Smooth muscle cell (in vitro differentiated cells): ENCODE results near the gene PLBD1. TPM values are rescaled to one million over a fixed set of nuclear protein-coding genes. Genes with fewer than 3 reads are reported as not detected.

Experiments
- DNase-seq: peaks from one replicate; lab custom pipeline; 2025; ENCODE audit not compliant: unreplicated experiment; lab: John Stamatoyannopoulos, UW
- H2AFZ ChIP-seq: fragments of 200-600 bp; sonication (generic); 2 replicates; pipeline ENCODE4 v1.6.0; 2016; ENCODE audit warnings: antibody characterized with exemption, low read depth, mild to moderate bottlenecking
- H3F3A ChIP-seq: fragments of 200-600 bp; sonication (generic); 2 replicates; pipeline ENCODE4 v1.6.0; 2017; ENCODE audit warnings: antibody characterized with exemption, low read depth
- H3K27ac ChIP-seq: fragments of 200-600 bp; sonication (generic); 2 replicates; pipeline ENCODE4 v1.5.1; 2016; ENCODE audit warnings: low read depth, mild to moderate bottlenecking
- H3K27me3 ChIP-seq: fragments of 200-600 bp; sonication (generic); 2 replicates; pipeline ENCODE4 v1.6.1; 2016; ENCODE audit warnings: low read depth, mild to moderate bottlenecking
- H3K36me3 ChIP-seq: fragments of 200-600 bp; sonication (generic); 2 replicates; pipeline ENCODE4 v1.5.1; 2016; ENCODE audit warnings: low read depth
- H3K4me1 ChIP-seq: fragments of 200-600 bp; sonication (generic); 2 replicates; pipeline ENCODE4 v1.5.1; 2016; ENCODE audit warnings: low read depth
- H3K4me2 ChIP-seq: fragments of 200-600 bp; sonication (generic); 2 replicates; pipeline ENCODE4 v1.6.0; 2016; ENCODE audit warnings: mild to moderate bottlenecking
- H3K4me3 ChIP-seq: fragments of 200-600 bp; sonication (generic); 2 replicates; pipeline ENCODE4 v1.5.1; 2016; ENCODE audit warnings: mild to moderate bottlenecking
- H3K79me2 ChIP-seq: fragments of 200-600 bp; sonication (generic); 2 replicates; pipeline ENCODE4 v1.6.0; 2016; ENCODE audit warnings: low read depth, mild to moderate bottlenecking
- H3K9ac ChIP-seq: fragments of 200-600 bp; sonication (generic); 2 replicates; pipeline ENCODE4 v1.6.0; 2016; ENCODE audit warnings: low read depth
- H3K9me3 ChIP-seq: fragments of 200-600 bp; sonication (generic); replicated peaks from 2 replicates; pipeline ENCODE4 v1.5.1; 2016; ENCODE audit warnings: low read depth
- H4K20me1 ChIP-seq: fragments of 200-600 bp; sonication (generic); 2 replicates; pipeline ENCODE4 v1.6.0; 2016; ENCODE audit warnings: low read depth
- WGBS: methylation state at CpG from one replicate; pipeline ENCODE4 v1.1.7; 2016; ENCODE audit warnings: low lambda C conversion rate; 5-methylcytosine and 5-hydroxymethylcytosine counted together
- polyA plus RNA-seq: library from polyadenylated mRNA; unstranded; fragments of >200 nt; fragmentation: Nextera tagmentation; extraction: Ambion mirVana; gene quantifications from 2 replicates; pipeline ENCODE4 v1.2.1, GENCODE V29; 2016
- total RNA-seq: library from RNA; depleted of rRNA; stranded (reverse); fragments of >200 nt; gene quantifications from 2 replicates; pipeline ENCODE4 v1.2.3, GENCODE V29; 2014
- TF ChIP-seq, protein P1 (sequence below): fragments of 200-600 bp; sonication (generic); IDR thresholded peaks from 2 replicates; pipeline ENCODE4 v1.5.1; 2017; ENCODE audit warnings: borderline replicate concordance, mild to moderate bottlenecking, antibody characterized with exemption; ENCODE audit not compliant: insufficient read depth, poor library complexity, severe bottlenecking

PLBD1 gene
- total and polyA plus RNA-seq, 2 experiments from 2014 or later: 14.1 to 19.9 TPM

DNA sequence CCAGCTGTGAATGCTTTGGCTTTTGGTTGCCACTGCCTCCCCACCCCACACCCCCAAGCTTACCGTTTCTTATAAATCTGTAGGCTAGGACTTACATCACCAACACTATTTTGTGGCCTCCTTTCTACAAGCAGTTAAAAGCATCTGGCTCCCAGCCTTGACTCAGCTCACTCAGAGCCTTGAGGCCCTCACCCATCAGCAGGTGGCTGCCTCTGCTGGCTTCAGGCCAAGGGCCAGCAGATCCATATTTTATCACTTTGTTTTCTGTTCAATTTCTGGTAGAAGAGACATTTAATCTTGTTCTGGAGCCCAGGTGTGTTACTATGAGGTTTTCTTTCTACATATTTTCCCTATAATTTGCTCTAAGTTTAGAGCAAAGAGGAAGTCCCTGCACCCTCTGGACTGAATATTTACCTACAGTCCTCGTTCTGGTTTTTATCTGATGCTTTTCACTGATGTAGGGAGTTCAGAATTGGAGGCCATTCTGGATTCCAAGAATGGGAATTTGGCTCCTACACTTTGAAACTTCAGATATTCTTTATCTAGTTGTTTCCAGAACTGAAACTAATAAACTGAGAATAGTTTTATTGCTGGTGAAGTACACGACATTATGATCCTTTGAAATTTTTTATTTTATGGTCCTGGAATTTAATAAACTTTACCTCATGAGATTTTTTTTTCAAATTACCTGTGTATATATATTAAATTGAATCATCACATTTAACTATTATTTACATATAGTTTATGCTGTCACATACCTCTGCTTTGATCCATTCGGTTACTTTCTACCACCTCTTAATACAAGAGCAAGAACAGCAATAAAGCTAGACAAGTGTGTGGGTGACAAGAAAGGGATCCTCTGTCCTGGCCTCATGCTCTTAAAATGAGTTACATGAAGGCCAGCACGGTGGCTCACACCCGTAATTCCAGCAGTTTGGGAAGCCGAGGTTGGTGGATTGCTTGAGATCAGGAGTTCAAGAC, 22.2 kb downstream of the PLBD1 start:
- no peak overlapping the region for H3K4me2 ChIP-seq
- no peak for DNase-seq
- H3K79me2 ChIP-seq: no peaks in the 10 kb centered on the region
- H3K9me3 ChIP-seq: no peaks in the 10 kb centered on the region
- no peaks in the 10 kb centered on the region for H3K27me3 ChIP-seq
- WGBS: 90% methylated on average over 7 of the region's 7 CpGs
- H3K9ac ChIP-seq: no peak overlapping the region
- H3K36me3 ChIP-seq: no peaks in the 10 kb centered on the region
- H3K4me1 ChIP-seq: no peaks in the 10 kb centered on the region
- H3K27ac ChIP-seq: no peak overlapping the region
- no peak overlapping the region for H3K4me3 ChIP-seq
- no peaks in the 10 kb centered on the region for H4K20me1 ChIP-seq
- no peaks in the 10 kb centered on the region for H3F3A ChIP-seq
- TF ChIP-seq, protein P1, sequence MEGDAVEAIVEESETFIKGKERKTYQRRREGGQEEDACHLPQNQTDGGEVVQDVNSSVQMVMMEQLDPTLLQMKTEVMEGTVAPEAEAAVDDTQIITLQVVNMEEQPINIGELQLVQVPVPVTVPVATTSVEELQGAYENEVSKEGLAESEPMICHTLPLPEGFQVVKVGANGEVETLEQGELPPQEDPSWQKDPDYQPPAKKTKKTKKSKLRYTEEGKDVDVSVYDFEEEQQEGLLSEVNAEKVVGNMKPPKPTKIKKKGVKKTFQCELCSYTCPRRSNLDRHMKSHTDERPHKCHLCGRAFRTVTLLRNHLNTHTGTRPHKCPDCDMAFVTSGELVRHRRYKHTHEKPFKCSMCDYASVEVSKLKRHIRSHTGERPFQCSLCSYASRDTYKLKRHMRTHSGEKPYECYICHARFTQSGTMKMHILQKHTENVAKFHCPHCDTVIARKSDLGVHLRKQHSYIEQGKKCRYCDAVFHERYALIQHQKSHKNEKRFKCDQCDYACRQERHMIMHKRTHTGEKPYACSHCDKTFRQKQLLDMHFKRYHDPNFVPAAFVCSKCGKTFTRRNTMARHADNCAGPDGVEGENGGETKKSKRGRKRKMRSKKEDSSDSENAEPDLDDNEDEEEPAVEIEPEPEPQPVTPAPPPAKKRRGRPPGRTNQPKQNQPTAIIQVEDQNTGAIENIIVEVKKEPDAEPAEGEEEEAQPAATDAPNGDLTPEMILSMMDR: no peak
- H2AFZ ChIP-seq: no peak overlapping the region

DNA sequence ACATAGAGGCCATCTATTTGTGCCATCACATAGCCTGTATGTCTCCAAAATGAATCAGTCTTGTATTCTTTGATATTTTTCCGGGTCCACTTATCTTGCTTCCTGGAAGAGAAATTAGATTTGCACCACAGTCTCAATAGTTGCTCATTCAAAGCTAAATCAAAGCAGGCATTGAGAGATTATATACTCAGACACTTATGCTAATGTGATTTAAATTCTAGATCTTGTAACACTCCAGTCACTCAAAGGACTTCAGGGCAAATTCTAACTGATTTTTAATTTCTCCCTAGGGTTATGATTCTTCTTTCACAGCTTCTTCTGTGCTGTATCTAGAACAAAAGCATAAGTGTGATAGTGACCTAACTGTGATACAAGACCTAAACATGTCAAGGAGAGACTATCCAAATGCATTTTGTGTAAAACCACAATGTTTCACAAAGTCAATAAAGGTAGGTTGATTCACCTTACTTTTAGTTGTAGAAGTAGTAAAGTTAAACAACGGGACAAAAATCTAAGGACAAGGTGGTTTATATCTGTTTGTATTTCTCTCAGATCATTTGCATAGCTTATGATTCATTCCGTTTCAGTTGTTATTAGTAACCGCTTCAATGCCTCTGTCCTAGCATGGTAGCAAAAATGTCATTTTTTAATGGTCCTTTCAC, 26.8 kb downstream of the PLBD1 start:
- DNase-seq: no peak
- Histone ChIP-seq H3K27me3 (no peaks in the 10 kb centered on the region), H3F3A (no peaks in the 10 kb centered on the region), H3K4me3 (no peak overlapping the region), H3K36me3 (no peaks in the 10 kb centered on the region), H3K27ac (no peak overlapping the region), H3K4me1 (no peaks in the 10 kb centered on the region), H3K4me2 (no peak overlapping the region), H3K9ac (no peak overlapping the region), H4K20me1 (no peaks in the 10 kb centered on the region), H2AFZ (no peak overlapping the region), H3K79me2 (no peaks in the 10 kb centered on the region), H3K9me3 (no peaks in the 10 kb centered on the region)
- 94% methylated on average over 4 of the region's 4 CpGs for WGBS
- TF ChIP-seq, protein P1: no peak

DNA sequence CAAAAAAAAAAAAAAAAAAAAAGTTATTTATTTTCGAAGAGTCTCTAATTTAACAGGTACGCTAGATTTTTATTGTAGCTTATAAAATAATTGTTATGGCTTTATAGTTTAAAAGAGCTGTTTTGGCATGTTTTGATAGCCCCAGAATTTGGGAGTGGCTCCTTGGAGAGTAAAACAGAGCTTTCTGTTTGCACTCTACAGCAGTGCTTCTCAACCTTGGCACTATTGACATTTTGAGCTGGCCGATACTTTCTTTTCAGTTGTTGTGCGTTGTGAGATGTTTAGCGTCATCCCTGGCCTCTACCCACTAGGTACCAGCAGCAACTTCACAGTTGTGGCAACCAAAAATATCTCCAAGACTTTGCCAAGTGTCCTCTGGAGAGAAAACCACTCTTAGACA, 30.6 kb downstream of the PLBD1 start:
- no peak overlapping the region for H3K9ac ChIP-seq
- no peaks in the 10 kb centered on the region for H3K36me3 ChIP-seq
- H3K4me2 ChIP-seq: no peak overlapping the region
- TF ChIP-seq, protein P1: no peak
- H3F3A ChIP-seq: no peaks in the 10 kb centered on the region
- no peaks in the 10 kb centered on the region for H4K20me1 ChIP-seq
- H3K27ac ChIP-seq: no peak overlapping the region
- no peaks in the 10 kb centered on the region for H3K79me2 ChIP-seq
- no peak overlapping the region for H2AFZ ChIP-seq
- DNase-seq: no peak
- H3K4me1 ChIP-seq: no peaks in the 10 kb centered on the region
- WGBS: 94% methylated on average over 5 of the region's 5 CpGs
- no peaks in the 10 kb centered on the region for H3K27me3 ChIP-seq
- no peak overlapping the region for H3K4me3 ChIP-seq
- H3K9me3 ChIP-seq: no peaks in the 10 kb centered on the region
